ENCODE measurements around the gene TCF19.

GRCh38 chr6:31170600-31170881 is 12.2 kb downstream of the TCF19 start, which contains the start of gene POU5F1:
- TF ChIP-seq CTCF (IDR thresholded peaks at IDR 0.05) (no peak), POLR2A (IDR thresholded peaks at IDR 0.05; ENCODE audit: low read length) (no peak), RNF2 (IDR thresholded peaks at IDR 0.05; ENCODE audit: borderline replicate concordance, low read depth) (no peak)
- TF ChIP-seq, protein P1, sequence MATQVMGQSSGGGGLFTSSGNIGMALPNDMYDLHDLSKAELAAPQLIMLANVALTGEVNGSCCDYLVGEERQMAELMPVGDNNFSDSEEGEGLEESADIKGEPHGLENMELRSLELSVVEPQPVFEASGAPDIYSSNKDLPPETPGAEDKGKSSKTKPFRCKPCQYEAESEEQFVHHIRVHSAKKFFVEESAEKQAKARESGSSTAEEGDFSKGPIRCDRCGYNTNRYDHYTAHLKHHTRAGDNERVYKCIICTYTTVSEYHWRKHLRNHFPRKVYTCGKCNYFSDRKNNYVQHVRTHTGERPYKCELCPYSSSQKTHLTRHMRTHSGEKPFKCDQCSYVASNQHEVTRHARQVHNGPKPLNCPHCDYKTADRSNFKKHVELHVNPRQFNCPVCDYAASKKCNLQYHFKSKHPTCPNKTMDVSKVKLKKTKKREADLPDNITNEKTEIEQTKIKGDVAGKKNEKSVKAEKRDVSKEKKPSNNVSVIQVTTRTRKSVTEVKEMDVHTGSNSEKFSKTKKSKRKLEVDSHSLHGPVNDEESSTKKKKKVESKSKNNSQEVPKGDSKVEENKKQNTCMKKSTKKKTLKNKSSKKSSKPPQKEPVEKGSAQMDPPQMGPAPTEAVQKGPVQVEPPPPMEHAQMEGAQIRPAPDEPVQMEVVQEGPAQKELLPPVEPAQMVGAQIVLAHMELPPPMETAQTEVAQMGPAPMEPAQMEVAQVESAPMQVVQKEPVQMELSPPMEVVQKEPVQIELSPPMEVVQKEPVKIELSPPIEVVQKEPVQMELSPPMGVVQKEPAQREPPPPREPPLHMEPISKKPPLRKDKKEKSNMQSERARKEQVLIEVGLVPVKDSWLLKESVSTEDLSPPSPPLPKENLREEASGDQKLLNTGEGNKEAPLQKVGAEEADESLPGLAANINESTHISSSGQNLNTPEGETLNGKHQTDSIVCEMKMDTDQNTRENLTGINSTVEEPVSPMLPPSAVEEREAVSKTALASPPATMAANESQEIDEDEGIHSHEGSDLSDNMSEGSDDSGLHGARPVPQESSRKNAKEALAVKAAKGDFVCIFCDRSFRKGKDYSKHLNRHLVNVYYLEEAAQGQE (IDR thresholded peaks at IDR 0.05), result no peak

Data from A549 (cell line).